Endothelial cell of umbilical vein (primary cell): Measurements from ENCODE around the gene BCL7A. TPM values are rescaled to one million over a fixed set of nuclear protein-coding genes. Genes with fewer than 3 reads are reported as not detected.

Source experiments
- BruUV-seq: library from RNA; stranded (reverse); fragments of 400-500 nt; replicated peaks from 2 replicates; lab custom pipeline; 2021; lab: Mats Ljungman, UMichigan
- CTCF ChIA-PET: fragments of 300-600, 350-600 bp; sonication (Branson Sonifier 250); formaldehyde crosslinking; loops from one replicate; lab custom pipeline; 2021; ENCODE audit warnings: antibody characterized with exemption, inconsistent platforms; lab: Charles Lee
- POLR2A ChIA-PET: fragments of 300-600, 350-600 bp; sonication (Branson Sonifier 250); formaldehyde crosslinking; loops from one replicate; lab custom pipeline; 2021; ENCODE audit warnings: antibody characterized with exemption, inconsistent platforms; lab: Charles Lee
- DNase-seq: peaks from one replicate; pipeline ENCODE4 v3.0.0-alpha.2; 2011; ENCODE audit warnings: low read depth, low spot score
- FAIRE-seq: peaks from 2 replicates; lab custom pipeline; 2011; peaks lifted over from hg19 to GRCh38; lab: Jason Lieb, UNC
- H2AFZ ChIP-seq: 2 replicates; pipeline ENCODE4 v1.6.0; 2012; ENCODE audit warnings: low read depth, low read length, control low read depth, inconsistent platforms
- H3K27ac ChIP-seq: 2 replicates; pipeline ENCODE4 v1.5.1; 2011; ENCODE audit warnings: low read depth, mild to moderate bottlenecking, control low read depth, low read length, moderate library complexity; ENCODE audit not compliant: insufficient read depth
- H3K27me3 ChIP-seq, 2 experiments: 2 replicates each; pipeline versions ENCODE4 v1.6.0 to v1.6.1; 2011; ENCODE audit warnings: low read length in 2 of 2, mixed read lengths in 1 of 2; ENCODE audit not compliant: control insufficient read depth in 2 of 2, insufficient read depth in 2 of 2
- H3K36me3 ChIP-seq, 2 experiments: 2 replicates in 1 of 2; 3 replicates in 1 of 2; pipeline ENCODE4 v1.5.1; 2011; ENCODE audit warnings: low read length in 2 of 2, mild to moderate bottlenecking in 1 of 2, moderate library complexity in 1 of 2; ENCODE audit not compliant: control insufficient read depth in 2 of 2, insufficient read depth in 2 of 2; ENCODE audit errors: extremely low read depth in 1 of 2
- H3K4me1 ChIP-seq: 3 replicates; pipeline ENCODE4 v1.5.1; 2011; ENCODE audit warnings: mild to moderate bottlenecking, low read length; ENCODE audit not compliant: control insufficient read depth, insufficient read depth; ENCODE audit errors: extremely low read depth
- H3K4me2 ChIP-seq: 2 replicates; pipeline ENCODE4 v1.6.1; 2011; ENCODE audit warnings: low read length, control low read depth, mixed read lengths; ENCODE audit not compliant: insufficient read depth
- H3K4me3 ChIP-seq, 3 experiments: fragments of 200-600 bp in 1 of 3; sonication (generic), shearing (Covaris generic) in 1 of 3; replicated peaks in 1 of 3; 2 replicates each; pipeline ENCODE4 v1.5.1; 2011 to 2016; ENCODE audit warnings: control low read depth in 3 of 3, low read length in 3 of 3, mild to moderate bottlenecking in 2 of 3, inconsistent platforms in 1 of 3, low read depth in 1 of 3, moderate library complexity in 1 of 3; ENCODE audit not compliant: insufficient read depth in 1 of 3
- H3K79me2 ChIP-seq: 2 replicates; pipeline ENCODE4 v1.6.0; 2012; ENCODE audit warnings: low read length, inconsistent platforms; ENCODE audit not compliant: control insufficient read depth, insufficient read depth
- H3K9ac ChIP-seq: replicated peaks from 2 replicates; pipeline ENCODE3; 2011; ENCODE audit warnings: low read length, control low read depth; ENCODE audit not compliant: insufficient read depth; ENCODE audit errors: extremely low read depth
- H3K9me1 ChIP-seq: replicated peaks from 3 replicates; pipeline ENCODE4 v1.6.0; 2011; ENCODE audit warnings: mild to moderate bottlenecking, low read length; ENCODE audit not compliant: control insufficient read depth, insufficient read depth; ENCODE audit errors: extremely low read depth
- H3K9me3 ChIP-seq: replicated peaks from 2 replicates; pipeline ENCODE4 v1.5.1; 2012; ENCODE audit warnings: low read length, inconsistent platforms; ENCODE audit not compliant: control insufficient read depth, insufficient read depth
- H4K20me1 ChIP-seq: replicated peaks from 2 replicates; pipeline ENCODE3; 2011; ENCODE audit warnings: mild to moderate bottlenecking, low read length; ENCODE audit not compliant: control insufficient read depth, insufficient read depth; ENCODE audit errors: extremely low read depth
- EZH2 ChIP-seq: IDR thresholded peaks from 2 replicates; pipeline ENCODE4 v1.6.1; 2012; ENCODE audit warnings: borderline replicate concordance, low read depth, mild to moderate bottlenecking, moderate library complexity, low read length, inconsistent platforms; ENCODE audit not compliant: severe bottlenecking
- FOS ChIP-seq: IDR thresholded peaks from 2 replicates; pipeline ENCODE4 v1.6.1; 2011; ENCODE audit warnings: mild to moderate bottlenecking, low read length, moderate library complexity, borderline replicate concordance; ENCODE audit not compliant: insufficient read depth
- GATA2 ChIP-seq: IDR thresholded peaks from 2 replicates; pipeline ENCODE4 v1.7.0; 2011; ENCODE audit warnings: low read depth, mild to moderate bottlenecking, moderate library complexity, mixed read lengths, low read length; ENCODE audit not compliant: insufficient read length, insufficient read depth
- JUN ChIP-seq: IDR thresholded peaks from 2 replicates; pipeline ENCODE4 v1.6.1; 2011; ENCODE audit warnings: borderline replicate concordance, low read depth; ENCODE audit not compliant: insufficient read length, insufficient read depth
- MYC ChIP-seq: IDR thresholded peaks from one replicate; pipeline ENCODE4 v1.6.1; 2011; ENCODE audit warnings: mild to moderate bottlenecking, low read depth, low read length
- POLR2A ChIP-seq: IDR thresholded peaks from 2 replicates; pipeline ENCODE4 v1.6.1; 2012; ENCODE audit warnings: low read depth, mild to moderate bottlenecking, control low read depth, low read length
- POLR2AphosphoS5 ChIP-seq: IDR thresholded peaks from 2 replicates; pipeline ENCODE4 v1.6.1; 2012; ENCODE audit warnings: low read depth, mild to moderate bottlenecking, control low read depth, low read length, moderate library complexity; ENCODE audit not compliant: insufficient read depth
- dilution Hi-C: fragments of 300-500 bp; cut with MboI; formaldehyde crosslinking; loops from one replicate; pipeline ENCODE4 v1.15.0; 2019; ENCODE audit warnings: low sequenced_read_pairs; ENCODE audit not compliant: extremely low pct_ligation_motif_present
- intact Hi-C: fragments of 100-400 bp; cut with micrococcal nuclease; formaldehyde crosslinking; loops from one replicate; pipeline ENCODE4 v1.10.0; 2022
- polyA plus RNA-seq, 4 experiments: library from polyadenylated mRNA; depleted of rRNA in 3 of 4; stranded (reverse) in 3 of 4; unstranded in 1 of 4; fragments of >200 nt; gene quantifications; 2 replicates each; pipeline versions ENCODE4 v1.2.1 to v1.2.3, GENCODE V29; 2011 to 2012; ENCODE audit warnings: missing spikeins in 1 of 4
- total RNA-seq: library from RNA; stranded (reverse); gene quantifications from 2 replicates; pipeline ENCODE4 v1.2.3, GENCODE V29; 2021
- TF ChIP-seq, protein P1 (sequence below), 2 donors: IDR thresholded peaks; 1 replicate in 1 of 2; 2 replicates in 1 of 2; pipeline ENCODE4 v1.5.1; 2011; ENCODE audit warnings: low read length in 2 of 2, mild to moderate bottlenecking in 2 of 2, moderate library complexity in 2 of 2, control low read depth in 1 of 2, inconsistent platforms in 1 of 2, low read depth in 1 of 2; ENCODE audit not compliant: insufficient read depth in 1 of 2; ENCODE audit errors: extremely low read depth in 1 of 2
- TF ChIP-seq, protein P2 (sequence below): IDR thresholded peaks from 2 replicates; pipeline ENCODE4 v1.6.1; 2011; ENCODE audit not compliant: insufficient read depth, insufficient read length

The BCL7A gene
- total and polyA plus RNA-seq, 2 donors (not counting 3 experiments of a cell fraction or from before 2014, with no cell fraction given), result 9.7 to 11.1 TPM

DNA sequence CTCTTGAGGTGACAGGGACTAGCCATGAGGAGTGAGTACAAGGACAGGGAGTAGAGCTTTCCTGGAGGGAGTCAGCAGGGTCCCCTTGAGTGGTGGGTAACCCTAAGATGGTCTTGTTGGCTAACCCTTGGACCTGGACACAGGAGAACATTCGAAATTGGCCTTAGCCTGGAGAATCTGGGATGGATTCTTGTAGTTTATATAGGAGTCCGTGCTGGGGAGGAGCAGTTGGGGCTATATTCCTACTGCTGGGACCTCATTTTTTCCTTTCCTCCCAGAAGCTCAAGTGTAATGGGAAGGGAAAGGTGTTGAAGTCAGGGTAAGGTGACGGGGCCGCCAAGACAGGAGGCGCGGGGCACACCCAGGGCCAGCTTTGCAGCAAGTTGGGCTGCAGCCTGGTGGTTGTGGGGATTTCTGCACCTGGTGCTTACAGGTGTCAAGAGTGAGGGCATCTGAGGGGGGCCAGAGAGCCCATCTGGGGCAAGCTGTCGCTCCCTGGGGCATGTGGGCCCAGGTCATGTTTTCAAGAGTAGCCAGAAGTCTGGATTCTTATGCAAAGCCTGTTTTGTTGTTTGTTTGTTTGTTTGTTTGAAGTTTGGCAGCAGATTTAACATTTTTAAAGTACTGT, 5.1 kb downstream of the BCL7A start:
- H3K9me3 ChIP-seq, result no peaks in the 10 kb centered on the region
- no peaks in the 10 kb centered on the region for H4K20me1 ChIP-seq
- H3K4me2 ChIP-seq, result no peak overlapping the region
- BruUV-seq, result no TSS peak
- intact Hi-C loops (no loop called here), dilution Hi-C loops (no loop called here)
- POLR2A ChIA-PET, result no interaction called here
- peaks cover 12% of the 10 kb centered on the region for H3K4me1 ChIP-seq
- no peak overlapping the region for H2AFZ ChIP-seq
- DNase-seq (no peak), FAIRE-seq (no peak)
- TF ChIP-seq EZH2, result no peak
- TF ChIP-seq, protein P1, sequence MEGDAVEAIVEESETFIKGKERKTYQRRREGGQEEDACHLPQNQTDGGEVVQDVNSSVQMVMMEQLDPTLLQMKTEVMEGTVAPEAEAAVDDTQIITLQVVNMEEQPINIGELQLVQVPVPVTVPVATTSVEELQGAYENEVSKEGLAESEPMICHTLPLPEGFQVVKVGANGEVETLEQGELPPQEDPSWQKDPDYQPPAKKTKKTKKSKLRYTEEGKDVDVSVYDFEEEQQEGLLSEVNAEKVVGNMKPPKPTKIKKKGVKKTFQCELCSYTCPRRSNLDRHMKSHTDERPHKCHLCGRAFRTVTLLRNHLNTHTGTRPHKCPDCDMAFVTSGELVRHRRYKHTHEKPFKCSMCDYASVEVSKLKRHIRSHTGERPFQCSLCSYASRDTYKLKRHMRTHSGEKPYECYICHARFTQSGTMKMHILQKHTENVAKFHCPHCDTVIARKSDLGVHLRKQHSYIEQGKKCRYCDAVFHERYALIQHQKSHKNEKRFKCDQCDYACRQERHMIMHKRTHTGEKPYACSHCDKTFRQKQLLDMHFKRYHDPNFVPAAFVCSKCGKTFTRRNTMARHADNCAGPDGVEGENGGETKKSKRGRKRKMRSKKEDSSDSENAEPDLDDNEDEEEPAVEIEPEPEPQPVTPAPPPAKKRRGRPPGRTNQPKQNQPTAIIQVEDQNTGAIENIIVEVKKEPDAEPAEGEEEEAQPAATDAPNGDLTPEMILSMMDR (IDR thresholded peaks at IDR 0.05; ENCODE audit: extremely low read depth in 1 of 2, insufficient read depth in 1 of 2, low read depth in 1 of 2, low read length in 2 of 2), result no peak
- TF ChIP-seq GATA2, result no peak
- no peak for TF ChIP-seq POLR2AphosphoS5
- TF ChIP-seq JUN, result no peak
- TF ChIP-seq, protein P2, sequence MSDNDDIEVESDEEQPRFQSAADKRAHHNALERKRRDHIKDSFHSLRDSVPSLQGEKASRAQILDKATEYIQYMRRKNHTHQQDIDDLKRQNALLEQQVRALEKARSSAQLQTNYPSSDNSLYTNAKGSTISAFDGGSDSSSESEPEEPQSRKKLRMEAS, result no peak
- no peak for TF ChIP-seq FOS
- no peak for TF ChIP-seq POLR2A
- TF ChIP-seq MYC, result no peak
- H3K27me3 ChIP-seq, result no peaks in the 10 kb centered on the region
- peaks cover 22% of the 10 kb centered on the region for H3K79me2 ChIP-seq
- CTCF ChIA-PET, result interaction anchor here (1.1 kb wide), 1 partner anchor 102 kb away, joined by 3 read pairs; no protein-coding TSS in a partner anchor
- H3K27ac ChIP-seq, result no peak overlapping the region
- no peak overlapping the region for H3K9ac ChIP-seq
- no peaks in the 10 kb centered on the region for H3K9me1 ChIP-seq
- no peak overlapping the region for H3K4me3 ChIP-seq
- H3K36me3 ChIP-seq, result no peaks in the 10 kb centered on the region
